ENCODE measurements around the gene CD226.
"Not testable (repeated sequence)": the region's sequence is repeated elsewhere in the genome, so short reads cannot be mapped to it uniquely, and the experiment has no call there.

CD226 gene

DNA sequence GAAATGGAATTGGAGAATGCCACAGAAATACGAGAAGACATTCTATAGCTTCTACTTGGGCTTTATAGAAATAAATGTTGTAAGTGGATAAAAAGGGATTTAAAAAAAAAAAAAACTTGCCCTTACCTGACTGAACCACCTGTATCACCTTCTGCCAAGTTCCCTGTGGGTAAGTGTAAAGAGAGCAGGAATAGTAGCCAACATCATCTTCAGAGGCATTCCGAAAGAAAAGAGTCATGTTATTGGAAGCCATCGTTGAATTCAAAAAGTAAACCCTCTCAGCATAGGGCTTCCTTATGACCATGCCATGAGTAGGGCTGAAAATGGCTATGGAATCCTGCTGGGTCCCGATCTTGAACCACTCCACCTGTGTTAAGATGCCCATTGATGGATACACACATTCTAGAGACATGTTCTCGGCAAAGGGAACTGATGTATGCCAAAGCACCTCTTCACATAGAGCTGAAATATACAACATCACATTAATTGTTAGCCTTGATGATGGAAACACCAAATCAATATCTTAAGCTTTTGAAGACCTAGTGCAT, 991 bp downstream of the CD226 start:
- TF ChIP-seq, protein P1, sequence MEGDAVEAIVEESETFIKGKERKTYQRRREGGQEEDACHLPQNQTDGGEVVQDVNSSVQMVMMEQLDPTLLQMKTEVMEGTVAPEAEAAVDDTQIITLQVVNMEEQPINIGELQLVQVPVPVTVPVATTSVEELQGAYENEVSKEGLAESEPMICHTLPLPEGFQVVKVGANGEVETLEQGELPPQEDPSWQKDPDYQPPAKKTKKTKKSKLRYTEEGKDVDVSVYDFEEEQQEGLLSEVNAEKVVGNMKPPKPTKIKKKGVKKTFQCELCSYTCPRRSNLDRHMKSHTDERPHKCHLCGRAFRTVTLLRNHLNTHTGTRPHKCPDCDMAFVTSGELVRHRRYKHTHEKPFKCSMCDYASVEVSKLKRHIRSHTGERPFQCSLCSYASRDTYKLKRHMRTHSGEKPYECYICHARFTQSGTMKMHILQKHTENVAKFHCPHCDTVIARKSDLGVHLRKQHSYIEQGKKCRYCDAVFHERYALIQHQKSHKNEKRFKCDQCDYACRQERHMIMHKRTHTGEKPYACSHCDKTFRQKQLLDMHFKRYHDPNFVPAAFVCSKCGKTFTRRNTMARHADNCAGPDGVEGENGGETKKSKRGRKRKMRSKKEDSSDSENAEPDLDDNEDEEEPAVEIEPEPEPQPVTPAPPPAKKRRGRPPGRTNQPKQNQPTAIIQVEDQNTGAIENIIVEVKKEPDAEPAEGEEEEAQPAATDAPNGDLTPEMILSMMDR (IDR thresholded peaks at IDR 0.05; ENCODE audit: low read depth, low read length) = no peak
- DNase-seq (ENCODE audit: extremely low read depth, low read depth) = no peak

DNA sequence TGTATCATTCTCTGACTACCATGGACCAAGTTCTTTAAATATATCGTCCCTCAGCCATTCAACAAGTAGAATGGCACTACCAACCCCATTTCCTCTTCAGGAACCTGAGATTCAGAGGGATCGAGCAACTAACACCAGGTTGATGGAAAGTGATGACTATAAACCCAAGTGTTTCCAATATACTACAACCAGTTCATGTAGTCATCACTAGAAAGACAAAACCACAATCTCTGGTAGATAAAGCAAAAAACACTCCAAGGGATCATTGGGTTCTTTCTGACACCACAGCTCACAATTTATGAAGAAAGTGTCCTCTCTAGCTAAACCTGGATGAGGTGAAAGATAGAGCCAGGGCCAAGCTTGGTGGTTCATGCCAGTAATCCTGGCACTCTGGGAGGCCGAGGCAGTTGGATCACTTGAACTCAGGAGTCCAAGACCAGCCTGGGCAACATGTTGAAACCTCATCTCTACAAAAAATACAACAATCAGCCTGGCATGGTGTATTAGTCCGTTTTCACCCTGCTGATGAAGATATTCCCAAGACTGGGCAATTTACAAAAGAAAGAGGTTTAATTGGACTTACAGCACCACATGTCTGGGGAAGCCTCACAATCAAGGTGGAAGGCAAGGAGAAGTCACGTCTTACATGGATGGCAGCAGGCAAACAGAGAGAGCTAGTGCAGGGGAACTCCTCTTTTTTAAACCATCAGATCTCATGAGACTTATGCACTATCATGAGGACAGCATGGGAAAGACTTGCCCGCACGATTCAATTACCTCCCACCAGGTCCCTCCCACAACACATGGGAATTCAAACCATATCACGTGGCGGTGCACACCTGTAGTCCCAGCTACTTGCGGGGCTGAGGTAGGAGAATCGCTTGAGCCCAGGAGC, 2.2 kb downstream of the CD226 start:
- no peak for DNase-seq (ENCODE audit: extremely low read depth, low read depth)
- TF ChIP-seq, protein P1 (IDR thresholded peaks at IDR 0.05; ENCODE audit: low read depth, low read length) = no peak

DNA sequence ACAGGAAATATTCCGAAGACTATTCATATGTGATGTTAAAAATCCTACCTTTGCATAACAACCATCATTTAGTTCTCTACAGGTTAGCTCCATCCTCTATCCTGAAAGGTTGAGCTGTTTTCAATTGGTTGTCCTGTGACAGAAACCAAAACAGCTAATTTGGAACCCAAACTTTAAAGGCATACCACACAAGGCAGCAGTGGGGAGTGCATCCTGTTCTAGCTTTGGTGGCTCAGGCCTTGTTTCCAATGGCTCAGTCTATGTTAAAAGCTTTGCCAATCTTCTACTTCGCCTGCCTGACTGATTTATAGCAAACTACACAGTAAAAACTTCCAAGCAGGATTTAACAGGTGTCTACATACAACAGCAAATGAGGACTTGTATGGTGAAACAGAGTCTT, 3.2 kb downstream of the CD226 start:
- TF ChIP-seq, protein P1 (IDR thresholded peaks at IDR 0.05; ENCODE audit: low read depth, low read length) = no peak
- no peak for DNase-seq (ENCODE audit: extremely low read depth, low read depth)

DNA sequence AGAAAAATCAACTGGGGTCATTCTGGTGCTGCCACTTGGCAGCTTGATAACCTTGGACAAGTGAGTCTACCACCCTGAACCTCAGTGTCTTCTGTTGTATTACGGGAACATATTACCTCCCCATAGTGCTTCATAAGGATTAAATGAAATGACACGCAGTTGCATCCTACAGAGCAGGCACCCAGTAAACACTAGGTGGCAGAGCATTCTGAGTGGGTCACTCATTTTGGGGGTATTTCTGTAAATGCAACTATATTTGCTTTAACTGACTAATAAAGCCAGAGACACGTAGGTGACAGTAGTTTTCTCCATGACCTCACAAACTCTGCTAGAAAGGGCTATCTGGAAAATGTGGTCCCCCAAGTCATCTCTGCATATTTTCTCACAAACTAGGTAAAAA, 4.7 kb downstream of the CD226 start:
- TF ChIP-seq, protein P1 (IDR thresholded peaks at IDR 0.05; ENCODE audit: low read depth, low read length) = no peak; the same call in none of the 2 replicates
- no peak for DNase-seq (ENCODE audit: extremely low read depth, low read depth)

DNA sequence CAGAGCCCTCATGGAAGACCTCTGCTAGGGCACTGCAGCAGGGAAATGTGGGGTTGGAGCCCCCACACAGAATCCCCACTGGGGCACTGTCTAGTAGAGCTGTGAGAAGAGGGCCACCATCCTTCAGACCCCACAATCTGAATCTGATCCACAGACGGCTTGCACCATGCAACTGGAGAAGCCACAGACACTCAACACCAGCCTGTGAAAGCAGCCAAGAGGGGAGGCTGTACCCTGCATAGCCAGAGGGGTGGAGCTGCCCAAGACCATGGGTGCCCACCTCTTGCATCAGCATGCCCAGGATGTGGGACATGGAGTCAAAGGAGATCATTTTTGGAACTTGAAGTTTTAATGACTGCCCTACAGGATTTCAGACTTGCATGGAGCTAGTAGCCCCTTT, 6.5 kb downstream of the CD226 start:
- TF ChIP-seq, protein P1 (IDR thresholded peaks at IDR 0.05; ENCODE audit: low read depth, low read length) = no peak

DNA sequence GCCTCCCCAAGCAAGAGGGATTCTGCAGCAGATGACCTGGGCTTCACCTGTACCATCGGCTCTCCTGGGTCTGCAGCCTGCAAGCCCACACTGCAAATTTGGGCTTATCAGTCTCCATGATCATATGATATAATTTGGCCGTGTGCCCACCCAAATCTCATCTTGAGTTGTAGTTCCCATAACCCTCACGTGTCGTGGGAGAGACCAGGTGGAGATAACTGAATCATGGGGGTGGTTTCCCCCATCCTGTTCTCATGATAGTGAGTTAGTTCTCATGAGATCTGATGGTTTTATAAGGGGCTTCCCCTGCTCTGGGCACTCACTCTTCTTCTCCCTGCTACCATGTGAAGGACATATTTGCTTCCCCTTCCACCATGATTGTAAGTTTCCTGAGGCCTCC, 7.9 kb downstream of the CD226 start:
- not testable (repeated sequence) for DNase-seq (ENCODE audit: extremely low read depth, low read depth)

More for the DNA sequence above, 6.5 kb downstream of the CD226 start:
- DNase-seq (ENCODE audit: extremely low read depth, low read depth) = no peak

DNA sequence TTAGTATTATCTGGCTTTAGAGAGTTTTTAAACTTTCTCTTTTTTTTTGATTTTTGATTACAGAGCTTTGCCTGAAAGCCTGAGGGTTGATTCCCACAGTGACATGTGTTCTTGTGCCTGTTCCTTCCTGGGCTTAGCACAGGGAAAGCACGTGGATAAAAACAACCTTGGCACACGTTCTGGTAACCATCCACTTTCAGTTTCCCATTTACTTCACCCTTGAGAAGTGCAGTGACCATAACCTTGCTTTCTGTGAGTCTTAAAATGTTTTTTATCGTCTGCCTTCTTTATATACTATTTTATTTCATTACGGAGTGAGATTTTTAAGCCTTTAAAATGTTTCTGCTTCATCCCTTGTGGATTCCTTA, 11.5 kb downstream of the CD226 start:
- DNase-seq (ENCODE audit: extremely low read depth, low read depth) = peak; percentile 0
- TF ChIP-seq, protein P1 (IDR thresholded peaks at IDR 0.05; ENCODE audit: low read depth, low read length) = no peak
